Activated CD4-positive, CD25-positive, alpha-beta regulatory T cell treated with anti-CD3 and anti-CD28 coated beads, Interleukin-2, amount 50 U/mL, for 72 hours (primary cell): Measurements from ENCODE around the gene GSN.

Source experiments
- DNase-seq: peaks from one replicate; pipeline ENCODE4 v3.0.0; 2021

GSN gene

GRCh38 chr9:121246821-121247561 lies 21.0 kb upstream of the GSN start:
- no peak for DNase-seq

GRCh38 chr9:121249563-121249962 lies 18.4 kb upstream of the GSN start:
- DNase-seq, result no peak

GRCh38 chr9:121252104-121252851 lies 15.7 kb upstream of the GSN start:
- no peak for DNase-seq

- no peak for DNase-seq
These were observed 14.8 kb upstream of the GSN start for GRCh38 chr9:121253162-121253561.

- no peak for DNase-seq
These were observed 14.0 kb upstream of the GSN start for GRCh38 chr9:121253821-121254501.

- DNase-seq, result no peak
These were observed 8.5 kb upstream of the GSN start for GRCh38 chr9:121259498-121259897.

- no peak for DNase-seq
These were observed 8.0 kb upstream of the GSN start for GRCh38 chr9:121259935-121260334.

- no peak for DNase-seq
These were observed 7.4 kb upstream of the GSN start for GRCh38 chr9:121260457-121261106.

GRCh38 chr9:121261107-121261460 lies 6.9 kb upstream of the GSN start:
- no peak for DNase-seq

GRCh38 chr9:121261755-121262154 lies 6.2 kb upstream of the GSN start:
- no peak for DNase-seq

- DNase-seq, result no peak
These were observed 5.5 kb upstream of the GSN start for GRCh38 chr9:121262423-121262822.

- DNase-seq, result no peak
These were observed 5.0 kb upstream of the GSN start for GRCh38 chr9:121262953-121263352.

- no peak for DNase-seq
These were observed 1.6 kb upstream of the GSN start for GRCh38 chr9:121266356-121266755.

- DNase-seq, result no peak
These were observed 884 bp upstream of the GSN start for GRCh38 chr9:121266906-121267650.

- DNase-seq, result no peak
These were observed 562 bp downstream of the GSN start for GRCh38 chr9:121268598-121268850.

GRCh38 chr9:121268851-121269641 lies 1.1 kb downstream of the GSN start:
- no peak for DNase-seq

GRCh38 chr9:121269642-121270254 lies 1.8 kb downstream of the GSN start:
- DNase-seq, result no peak

GRCh38 chr9:121271368-121272341 lies 3.7 kb downstream of the GSN start:
- DNase-seq, result no peak

- no peak for DNase-seq
These were observed 4.5 kb downstream of the GSN start for GRCh38 chr9:121272401-121272948.
